Fibroblast of lung (primary cell): ENCODE results near the gene PET117.

Experiments
- EZH2 ChIP-seq: IDR thresholded peaks from 2 replicates; pipeline ENCODE4 v1.5.1; 2012; ENCODE audit warnings: low read length, control low read depth, mild to moderate bottlenecking; ENCODE audit errors: missing control alignments
- TF ChIP-seq, protein P1 (sequence below), 2 donors: IDR thresholded peaks in 1 of 2; conservative IDR thresholded peaks in 1 of 2; 1 replicate in 1 of 2; 2 replicates in 1 of 2; pipeline ENCODE4 v1.5.1; 2011 to 2012; ENCODE audit warnings: low read length in 2 of 2, control low read depth in 1 of 2, inconsistent platforms in 1 of 2, low read depth in 1 of 2, mild to moderate bottlenecking in 1 of 2

- TF ChIP-seq, protein P1, sequence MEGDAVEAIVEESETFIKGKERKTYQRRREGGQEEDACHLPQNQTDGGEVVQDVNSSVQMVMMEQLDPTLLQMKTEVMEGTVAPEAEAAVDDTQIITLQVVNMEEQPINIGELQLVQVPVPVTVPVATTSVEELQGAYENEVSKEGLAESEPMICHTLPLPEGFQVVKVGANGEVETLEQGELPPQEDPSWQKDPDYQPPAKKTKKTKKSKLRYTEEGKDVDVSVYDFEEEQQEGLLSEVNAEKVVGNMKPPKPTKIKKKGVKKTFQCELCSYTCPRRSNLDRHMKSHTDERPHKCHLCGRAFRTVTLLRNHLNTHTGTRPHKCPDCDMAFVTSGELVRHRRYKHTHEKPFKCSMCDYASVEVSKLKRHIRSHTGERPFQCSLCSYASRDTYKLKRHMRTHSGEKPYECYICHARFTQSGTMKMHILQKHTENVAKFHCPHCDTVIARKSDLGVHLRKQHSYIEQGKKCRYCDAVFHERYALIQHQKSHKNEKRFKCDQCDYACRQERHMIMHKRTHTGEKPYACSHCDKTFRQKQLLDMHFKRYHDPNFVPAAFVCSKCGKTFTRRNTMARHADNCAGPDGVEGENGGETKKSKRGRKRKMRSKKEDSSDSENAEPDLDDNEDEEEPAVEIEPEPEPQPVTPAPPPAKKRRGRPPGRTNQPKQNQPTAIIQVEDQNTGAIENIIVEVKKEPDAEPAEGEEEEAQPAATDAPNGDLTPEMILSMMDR (conservative IDR thresholded peaks at IDR 0.05 in 1 of 2, IDR thresholded peaks at IDR 0.05 in 1 of 2; ENCODE audit: low read depth in 1 of 2, low read length in 2 of 2) = no peak
- TF ChIP-seq EZH2 = no peak
Measured at GRCh38 chr20:18176318-18176785, 38.7 kb downstream of the PET117 start.
